Effector memory CD4-positive, alpha-beta T cell (primary cell): ENCODE data around the gene JSRP1.

ENCODE experiments used
- DNase-seq, 3 donors: peaks; one replicate each; pipeline ENCODE4 v3.0.0-alpha.2; 2020
- H3K27ac ChIP-seq: 2 replicates; pipeline ENCODE4 v1.7.0; 2013; ENCODE audit warnings: mild to moderate bottlenecking, low read length, moderate library complexity; ENCODE audit not compliant: insufficient read depth, poor library complexity, severe bottlenecking
- H3K27me3 ChIP-seq: replicated peaks from 2 replicates; pipeline ENCODE4 v1.7.0; 2013; ENCODE audit warnings: mild to moderate bottlenecking, low read length; ENCODE audit not compliant: insufficient read depth, control insufficient read depth, poor library complexity, severe bottlenecking
- H3K36me3 ChIP-seq: 2 replicates; pipeline ENCODE4 v1.7.0; 2013; ENCODE audit warnings: mild to moderate bottlenecking, low read length, moderate library complexity; ENCODE audit not compliant: control insufficient read depth, insufficient read depth
- H3K4me1 ChIP-seq: 2 replicates; pipeline ENCODE4 v1.7.0; 2013; ENCODE audit warnings: low read length, mild to moderate bottlenecking; ENCODE audit not compliant: control insufficient read depth, insufficient read depth, poor library complexity, severe bottlenecking
- H3K4me3 ChIP-seq: 2 replicates; pipeline ENCODE4 v1.7.0; 2013; ENCODE audit warnings: low read length, low read depth, mild to moderate bottlenecking; ENCODE audit not compliant: insufficient read depth, poor library complexity, severe bottlenecking
- H3K9me3 ChIP-seq: 2 replicates; pipeline ENCODE4 v1.7.0; 2013; ENCODE audit warnings: mild to moderate bottlenecking, low read length, moderate library complexity; ENCODE audit not compliant: control insufficient read depth

The JSRP1 gene

GRCh38 chr19:2274185-2274711 lies 18.0 kb upstream of the JSRP1 start:
- H3K4me1 ChIP-seq: peaks cover 26% of the 10 kb centered on the region
- H3K36me3 ChIP-seq: peaks cover 23% of the 10 kb centered on the region

GRCh38 chr19:2273356-2274184 lies 17.4 kb upstream of the JSRP1 start:
- DNase-seq: peak; percentile 65 to 75 (median 66)
- Histone ChIP-seq H3K27me3 (no peaks in the 10 kb centered on the region), H3K9me3 (no peaks in the 10 kb centered on the region), H3K4me3 (peak overlapping the region; percentile 9), H3K4me1 (peaks cover 26% of the 10 kb centered on the region), H3K27ac (peak overlapping the region; percentile 67), H3K36me3 (peaks cover 23% of the 10 kb centered on the region)

More at GRCh38 chr19:2274185-2274711, 18.0 kb upstream of the JSRP1 start:
- DNase-seq: no peak
- no peak overlapping the region for H3K4me3 ChIP-seq
- H3K27me3 ChIP-seq: no peaks in the 10 kb centered on the region
- H3K27ac ChIP-seq: peak overlapping the region; percentile 67
- no peaks in the 10 kb centered on the region for H3K9me3 ChIP-seq

GRCh38 chr19:2271234-2272103 lies 15.3 kb upstream of the JSRP1 start:
- Histone ChIP-seq H3K27me3 (no peaks in the 10 kb centered on the region), H3K36me3 (peaks cover 23% of the 10 kb centered on the region), H3K9me3 (no peaks in the 10 kb centered on the region), H3K27ac (peak overlapping the region; percentile 93), H3K4me3 (peak overlapping the region; percentile 100), H3K4me1 (peaks cover 26% of the 10 kb centered on the region)
- no peak for DNase-seq

GRCh38 chr19:2270423-2271233 lies 14.4 kb upstream of the JSRP1 start:
- Histone ChIP-seq H3K27ac (peak overlapping the region; percentile 93), H3K4me1 (peaks cover 26% of the 10 kb centered on the region), H3K27me3 (no peaks in the 10 kb centered on the region), H3K4me3 (peak overlapping the region; percentile 100), H3K36me3 (peaks cover 18% of the 10 kb centered on the region), H3K9me3 (no peaks in the 10 kb centered on the region)
- DNase-seq: peak; percentile 61 to 65 (median 63)

- H3K27ac ChIP-seq: peak overlapping the region; percentile 93
- no peaks in the 10 kb centered on the region for H3K9me3 ChIP-seq
- peak overlapping the region; percentile 100 for H3K4me3 ChIP-seq
- peak in 1 of 3 donors; percentile 45 for DNase-seq
- H3K4me1 ChIP-seq: peaks cover 26% of the 10 kb centered on the region
- no peaks in the 10 kb centered on the region for H3K27me3 ChIP-seq
- peaks cover 18% of the 10 kb centered on the region for H3K36me3 ChIP-seq
Observed at GRCh38 chr19:2270157-2270422, 13.9 kb upstream of the JSRP1 start.

- H3K27ac ChIP-seq: peak overlapping the region; percentile 93
- peaks cover 18% of the 10 kb centered on the region for H3K36me3 ChIP-seq
- peak overlapping the region; percentile 100 for H3K4me3 ChIP-seq
- peak; percentile 97 to 99 (median 97) for DNase-seq
- peaks cover 26% of the 10 kb centered on the region for H3K4me1 ChIP-seq
- H3K27me3 ChIP-seq: no peaks in the 10 kb centered on the region
- no peaks in the 10 kb centered on the region for H3K9me3 ChIP-seq
Observed at GRCh38 chr19:2269244-2270156, 13.3 kb upstream of the JSRP1 start.

- no peak for DNase-seq
- no peaks in the 10 kb centered on the region for H3K9me3 ChIP-seq
- peaks cover 20% of the 10 kb centered on the region for H3K4me1 ChIP-seq
- H3K4me3 ChIP-seq: peak overlapping the region; percentile 100
- H3K36me3 ChIP-seq: peaks cover 18% of the 10 kb centered on the region
- peak overlapping the region; percentile 62 for H3K27ac ChIP-seq
- H3K27me3 ChIP-seq: no peaks in the 10 kb centered on the region
Observed at GRCh38 chr19:2268861-2269243, 12.6 kb upstream of the JSRP1 start.

- no peaks in the 10 kb centered on the region for H3K27me3 ChIP-seq
- H3K9me3 ChIP-seq: no peaks in the 10 kb centered on the region
- DNase-seq: no peak
- peak overlapping the region; percentile 100 for H3K4me3 ChIP-seq
- peaks cover 18% of the 10 kb centered on the region for H3K36me3 ChIP-seq
- no peak overlapping the region for H3K27ac ChIP-seq
- peaks cover 16% of the 10 kb centered on the region for H3K4me1 ChIP-seq
Observed at GRCh38 chr19:2268480-2268830, 12.2 kb upstream of the JSRP1 start.
